ENCODE results near the gene C10orf95.

- TF ChIP-seq POLR2A (IDR thresholded peaks at IDR 0.05) (no peak), CTCF (IDR thresholded peaks at IDR 0.05) (no peak)
Observed at GRCh38 chr10:102473445-102474331, 22.3 kb upstream of the C10orf95 start.
